ENCODE measurements around the gene IGSF23. TPM values are rescaled to one million over a fixed set of nuclear protein-coding genes. Genes with fewer than 3 reads are reported as not detected.
A peak's percentile ranks its signal among the peaks of the same experiment; 100 is the strongest.

Gene IGSF23
- total RNA-seq, 1 experiment from 2014 or later, result not detected

DNA sequence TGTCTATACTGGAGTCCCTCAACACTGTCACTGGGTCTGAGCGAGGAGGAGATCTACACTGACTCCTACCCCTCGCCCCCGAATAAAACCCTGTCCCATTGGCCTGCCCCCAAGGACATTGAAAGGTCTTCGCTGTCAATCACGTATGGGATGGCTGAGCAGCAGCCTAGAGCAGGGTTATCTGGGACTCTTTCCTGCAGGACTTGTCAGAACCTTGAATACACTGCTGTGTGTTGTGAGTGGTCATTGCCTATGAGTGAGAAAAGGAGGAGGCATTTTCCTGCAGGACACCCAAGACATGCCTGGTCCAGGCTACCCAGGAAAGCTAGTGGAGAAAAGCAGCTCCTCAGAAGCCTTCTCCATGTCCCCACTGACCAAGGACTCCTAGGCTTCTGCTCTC, 40.0 kb downstream of the IGSF23 start:
- no peak for DNase-seq
- peaks cover 16% of the 10 kb centered on the region for H3K4me1 ChIP-seq (replicated peaks; ENCODE audit: insufficient read depth)
- no TSS peak for BruUV-seq (replicated peaks)
- CTCF ChIA-PET, result no interaction called here
- H3K27ac ChIP-seq, result peak overlapping the region; percentile 33
- TF ChIP-seq, protein P1, sequence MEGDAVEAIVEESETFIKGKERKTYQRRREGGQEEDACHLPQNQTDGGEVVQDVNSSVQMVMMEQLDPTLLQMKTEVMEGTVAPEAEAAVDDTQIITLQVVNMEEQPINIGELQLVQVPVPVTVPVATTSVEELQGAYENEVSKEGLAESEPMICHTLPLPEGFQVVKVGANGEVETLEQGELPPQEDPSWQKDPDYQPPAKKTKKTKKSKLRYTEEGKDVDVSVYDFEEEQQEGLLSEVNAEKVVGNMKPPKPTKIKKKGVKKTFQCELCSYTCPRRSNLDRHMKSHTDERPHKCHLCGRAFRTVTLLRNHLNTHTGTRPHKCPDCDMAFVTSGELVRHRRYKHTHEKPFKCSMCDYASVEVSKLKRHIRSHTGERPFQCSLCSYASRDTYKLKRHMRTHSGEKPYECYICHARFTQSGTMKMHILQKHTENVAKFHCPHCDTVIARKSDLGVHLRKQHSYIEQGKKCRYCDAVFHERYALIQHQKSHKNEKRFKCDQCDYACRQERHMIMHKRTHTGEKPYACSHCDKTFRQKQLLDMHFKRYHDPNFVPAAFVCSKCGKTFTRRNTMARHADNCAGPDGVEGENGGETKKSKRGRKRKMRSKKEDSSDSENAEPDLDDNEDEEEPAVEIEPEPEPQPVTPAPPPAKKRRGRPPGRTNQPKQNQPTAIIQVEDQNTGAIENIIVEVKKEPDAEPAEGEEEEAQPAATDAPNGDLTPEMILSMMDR (conservative IDR thresholded peaks at IDR 0.05), result no peak
- no peak for TF ChIP-seq EZH2 (IDR thresholded peaks at IDR 0.05; ENCODE audit: low read depth)
- H3K27me3 ChIP-seq (ENCODE audit: insufficient read depth, low read depth), result no peaks in the 10 kb centered on the region
- POLR2A ChIA-PET (ENCODE audit: unreplicated experiment), result interaction anchor here (0.6 kb wide), 1 partner anchor 261 kb away, joined by 3 read pairs; the partner anchor contains the start of gene APOC1
- no peak overlapping the region for H3K4me3 ChIP-seq
- peaks cover 8% of the 10 kb centered on the region; the same call in 1 of the 2 replicates for H4K20me1 ChIP-seq (ENCODE audit: insufficient read depth)
- intact Hi-C loops (cut with micrococcal nuclease; ENCODE audit: unreplicated experiment), result no loop called here
- H3K4me2 ChIP-seq, result no peak overlapping the region
- peaks cover 81% of the 10 kb centered on the region for H3K36me3 ChIP-seq (ENCODE audit: low read depth)
- H2AFZ ChIP-seq, result no peak overlapping the region
- no peaks in the 10 kb centered on the region for H3K9me3 ChIP-seq (ENCODE audit: insufficient read depth, low read depth)
- H3K79me2 ChIP-seq (ENCODE audit: low read depth), result peaks cover 64% of the 10 kb centered on the region
- no peaks in the 10 kb centered on the region for H3K9me2 ChIP-seq (ENCODE audit: insufficient read depth)
- H3F3A ChIP-seq (ENCODE audit: insufficient read depth, low read depth), result peaks cover 92% of the 10 kb centered on the region

DNA sequence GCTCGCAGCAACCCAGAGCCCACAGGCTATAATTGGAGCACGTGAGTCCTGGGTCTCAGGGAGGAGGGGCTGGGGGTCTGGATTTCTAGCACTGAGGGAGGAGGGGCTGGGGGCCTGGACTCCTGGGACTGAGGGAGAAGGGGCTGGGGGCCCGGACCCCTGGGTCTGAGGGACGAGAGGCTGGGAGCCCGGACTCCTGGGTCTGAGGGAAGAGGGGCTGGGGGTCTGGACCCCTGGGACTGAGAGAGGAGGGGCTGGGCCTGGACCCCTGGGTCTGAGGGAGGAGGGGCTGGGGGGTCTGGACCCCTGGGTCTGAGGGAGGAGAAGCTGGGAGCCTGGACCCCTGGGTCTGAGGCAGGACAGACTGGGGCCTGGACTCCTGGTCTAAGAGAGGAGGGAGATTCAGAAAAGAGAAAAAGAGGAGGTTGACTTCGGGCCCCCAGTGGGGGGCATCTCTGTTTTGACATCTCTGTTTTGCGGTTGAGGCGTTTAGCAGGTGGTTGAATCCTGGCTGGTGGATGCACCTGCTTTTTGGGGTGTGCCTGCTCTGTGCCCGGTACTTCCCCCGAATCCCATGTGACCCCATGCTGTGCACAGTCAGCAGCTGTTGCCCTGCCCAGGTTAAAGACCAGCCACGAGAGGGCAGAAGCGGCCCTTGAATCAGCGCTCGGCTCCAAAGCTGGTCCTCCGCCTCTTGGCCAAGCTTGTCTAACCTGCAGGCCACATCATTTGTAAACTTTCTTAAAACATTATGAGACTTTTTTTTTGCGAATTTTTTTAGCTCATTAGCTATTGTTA, 40.8 kb downstream of the IGSF23 start:
- Histone ChIP-seq H3K4me2 (no peak overlapping the region), H3K4me3 (no peak overlapping the region), H3K4me1 (replicated peaks; ENCODE audit: insufficient read depth) (peaks cover 8% of the 10 kb centered on the region; the same call in 1 of the 2 replicates), H3F3A (ENCODE audit: insufficient read depth, low read depth) (peaks cover 88% of the 10 kb centered on the region), H3K79me2 (ENCODE audit: low read depth) (peaks cover 56% of the 10 kb centered on the region), H3K36me3 (ENCODE audit: low read depth) (peaks cover 80% of the 10 kb centered on the region), H3K9me3 (ENCODE audit: insufficient read depth, low read depth) (no peaks in the 10 kb centered on the region), H3K9me2 (ENCODE audit: insufficient read depth) (no peaks in the 10 kb centered on the region), H2AFZ (no peak overlapping the region), H3K27ac (peak overlapping the region; percentile 33), H3K27me3 (ENCODE audit: insufficient read depth, low read depth) (no peaks in the 10 kb centered on the region), H4K20me1 (ENCODE audit: insufficient read depth) (no peaks in the 10 kb centered on the region)
- intact Hi-C loops (cut with micrococcal nuclease; ENCODE audit: unreplicated experiment), result loop anchor here (1.0 to 2.0 kb wide), 6 partner anchors 35 to 190 kb away; no protein-coding TSS in a partner anchor
- TF ChIP-seq, protein P1 (conservative IDR thresholded peaks at IDR 0.05), result peak; percentile 77
- TF ChIP-seq EZH2 (IDR thresholded peaks at IDR 0.05; ENCODE audit: low read depth), result no peak
- BruUV-seq (replicated peaks), result no TSS peak
- ChIA-PET POLR2A (ENCODE audit: unreplicated experiment) (no interaction called here), CTCF (interaction anchor here (0.6 to 1.1 kb wide), 9 partner anchors 15 to 117 kb away, joined by 3 to 8 read pairs (median 3); no protein-coding TSS in a partner anchor)
- DNase-seq, result peak; percentile 76 to 84

- Histone ChIP-seq H3K4me1 (replicated peaks; ENCODE audit: insufficient read depth) (peaks cover 7% of the 10 kb centered on the region; the same call in 1 of the 2 replicates), H2AFZ (no peak overlapping the region), H3K79me2 (ENCODE audit: low read depth) (peaks cover 27% of the 10 kb centered on the region), H4K20me1 (ENCODE audit: insufficient read depth) (no peaks in the 10 kb centered on the region), H3K4me2 (no peak overlapping the region), H3K4me3 (no peak overlapping the region), H3K9me2 (ENCODE audit: insufficient read depth) (no peaks in the 10 kb centered on the region), H3K27me3 (ENCODE audit: insufficient read depth, low read depth) (no peaks in the 10 kb centered on the region), H3K27ac (0 out of 2 replicates have a peak overlapping the region, but pooled peaks have one; percentile 14), H3K36me3 (ENCODE audit: low read depth) (peaks cover 83% of the 10 kb centered on the region), H3F3A (ENCODE audit: insufficient read depth, low read depth) (peaks cover 86% of the 10 kb centered on the region), H3K9me3 (ENCODE audit: insufficient read depth, low read depth) (no peaks in the 10 kb centered on the region)
- CTCF ChIA-PET, result interaction anchor here (0.5 to 1.3 kb wide), 4 partner anchors 61 to 113 kb away, joined by 3 to 5 read pairs (median 3); no protein-coding TSS in a partner anchor
- BruUV-seq (replicated peaks), result no TSS peak
- POLR2A ChIA-PET (ENCODE audit: unreplicated experiment), result no interaction called here
- TF ChIP-seq, protein P1 (conservative IDR thresholded peaks at IDR 0.05), result peak; percentile 96
- TF ChIP-seq EZH2 (IDR thresholded peaks at IDR 0.05; ENCODE audit: low read depth), result no peak
- peak in 1 of 2 experiments; percentile 45 for DNase-seq
- intact Hi-C loops (cut with micrococcal nuclease; ENCODE audit: unreplicated experiment), result no loop called here
Measured at GRCh38 chr19:44657211-44657921, 44.0 kb downstream of the IGSF23 start.
